ENCODE results near the gene PLA1A. TPM values are rescaled to one million over a fixed set of nuclear protein-coding genes. Genes with fewer than 3 reads are reported as not detected.

Gene PLA1A
- total RNA-seq, 1 donor from 2014 or later: 0.52 TPM

- no peak overlapping the region for H3K4me3 ChIP-seq (ENCODE audit: low read depth, low read length)
- DNase-seq (ENCODE audit: low read depth): no peak
- no peak for TF ChIP-seq CTCF (conservative IDR thresholded peaks at IDR 0.05; ENCODE audit: low read depth, low read length)
Observed at GRCh38 chr3:119596398-119596797, 1.3 kb upstream of the PLA1A start.

GRCh38 chr3:119598410-119599098 is 869 bp downstream of the PLA1A start:
- peak overlapping the region; percentile 38 for H3K4me3 ChIP-seq (ENCODE audit: low read depth, low read length)
- no peak for DNase-seq (ENCODE audit: low read depth)
- TF ChIP-seq CTCF (conservative IDR thresholded peaks at IDR 0.05; ENCODE audit: low read depth, low read length): no peak

- peak overlapping the region; percentile 38 for H3K4me3 ChIP-seq (ENCODE audit: low read depth, low read length)
- no peak for TF ChIP-seq CTCF (conservative IDR thresholded peaks at IDR 0.05; ENCODE audit: low read depth, low read length)
- DNase-seq (ENCODE audit: low read depth): no peak
Observed at GRCh38 chr3:119599558-119600174, 2.0 kb downstream of the PLA1A start.

- peak; percentile 48 for TF ChIP-seq CTCF (conservative IDR thresholded peaks at IDR 0.05; ENCODE audit: low read depth, low read length)
- no peak overlapping the region for H3K4me3 ChIP-seq (ENCODE audit: low read depth, low read length)
- no peak for DNase-seq (ENCODE audit: low read depth)
Observed at GRCh38 chr3:119600732-119601131, 3.0 kb downstream of the PLA1A start.

- no peak for DNase-seq (ENCODE audit: low read depth)
- no peak for TF ChIP-seq CTCF (conservative IDR thresholded peaks at IDR 0.05; ENCODE audit: low read depth, low read length)
- no peak overlapping the region for H3K4me3 ChIP-seq (ENCODE audit: low read depth, low read length)
Observed at GRCh38 chr3:119601154-119601553, 3.5 kb downstream of the PLA1A start.

- no peak for DNase-seq (ENCODE audit: low read depth)
- H3K4me3 ChIP-seq (ENCODE audit: low read depth, low read length): no peak overlapping the region
- TF ChIP-seq CTCF (conservative IDR thresholded peaks at IDR 0.05; ENCODE audit: low read depth, low read length): no peak
Observed at GRCh38 chr3:119602676-119603075, 5.0 kb downstream of the PLA1A start.

GRCh38 chr3:119604878-119605277 is 7.2 kb downstream of the PLA1A start:
- DNase-seq (ENCODE audit: low read depth): no peak
- no peak for TF ChIP-seq CTCF (conservative IDR thresholded peaks at IDR 0.05; ENCODE audit: low read depth, low read length)
- H3K4me3 ChIP-seq (ENCODE audit: low read depth, low read length): no peak overlapping the region
